DOHH2 (cell line): Measurements from ENCODE around the gene RRBP1.

ENCODE experiments used
- H3F3A ChIP-seq: fragments of 200-600 bp; sonication (generic), shearing (Covaris generic); 2 replicates; pipeline ENCODE4 v1.6.0; 2016; ENCODE audit warnings: antibody characterized with exemption, mild to moderate bottlenecking; ENCODE audit not compliant: control insufficient read depth, insufficient read depth
- H3K27ac ChIP-seq: fragments of 200-600 bp; sonication (generic); 2 replicates; pipeline ENCODE4 v1.5.1; 2014; ENCODE audit warnings: low read depth, mild to moderate bottlenecking, low read length, moderate library complexity
- H3K27me3 ChIP-seq: fragments of 200-600 bp; sonication (generic); 2 replicates; pipeline ENCODE4 v1.6.1; 2014; ENCODE audit warnings: mild to moderate bottlenecking, low read length, mixed read lengths; ENCODE audit not compliant: control insufficient read depth
- H3K36me3 ChIP-seq: fragments of 200-600 bp; sonication (generic); 2 replicates; pipeline ENCODE4 v1.6.1; 2014; ENCODE audit warnings: mild to moderate bottlenecking, low read length, moderate library complexity, mixed read lengths; ENCODE audit not compliant: control insufficient read depth
- H3K4me1 ChIP-seq: fragments of 200-600 bp; sonication (generic); 2 replicates; pipeline ENCODE4 v1.6.1; 2014; ENCODE audit warnings: mild to moderate bottlenecking, low read length, mixed read lengths; ENCODE audit not compliant: control insufficient read depth
- H3K4me2 ChIP-seq: fragments of 200-600 bp; sonication (generic); 2 replicates; pipeline ENCODE4 v1.6.0; 2014; ENCODE audit warnings: mild to moderate bottlenecking, low read length, moderate library complexity
- H3K4me3 ChIP-seq: fragments of 200-600 bp; sonication (generic); 2 replicates; pipeline ENCODE4 v1.5.1; 2014; ENCODE audit warnings: mild to moderate bottlenecking, low read length, mixed read lengths
- H3K79me2 ChIP-seq: fragments of 200-600 bp; sonication (generic); 2 replicates; pipeline ENCODE4 v1.6.1; 2014; ENCODE audit warnings: mild to moderate bottlenecking, low read length, mixed read lengths; ENCODE audit not compliant: control insufficient read depth
- H3K9me2 ChIP-seq: fragments of 200-600 bp; sonication (generic); replicated peaks from 2 replicates; pipeline ENCODE4 v1.6.1; 2014; ENCODE audit warnings: mild to moderate bottlenecking, low read length, mixed read lengths; ENCODE audit not compliant: control insufficient read depth
- H3K9me3 ChIP-seq: fragments of 200-600 bp; sonication (generic); 2 replicates; pipeline ENCODE4 v1.6.1; 2014; ENCODE audit warnings: antibody characterized with exemption, low read length, mixed read lengths; ENCODE audit not compliant: control insufficient read depth, insufficient read depth
- H4K20me1 ChIP-seq: fragments of 200-600 bp; sonication (generic); 2 replicates; pipeline ENCODE4 v1.6.0; 2014; ENCODE audit warnings: low read depth, mild to moderate bottlenecking, antibody characterized with exemption, low read length, moderate library complexity; ENCODE audit not compliant: control insufficient read depth, insufficient read depth
- EZH2phosphoT487 ChIP-seq: fragments of 200-600 bp; sonication (generic); IDR thresholded peaks from 2 replicates; pipeline ENCODE4 v1.6.1; 2017; ENCODE audit warnings: borderline replicate concordance, mild to moderate bottlenecking, antibody characterized with exemption, low read length, moderate library complexity, mixed read lengths
- TF ChIP-seq, protein P1 (sequence below): fragments of 200-600 bp; sonication (generic); IDR thresholded peaks from one replicate; pipeline ENCODE4 v1.5.1; 2014; ENCODE audit warnings: antibody characterized with exemption, mild to moderate bottlenecking, low read depth, low read length; ENCODE audit not compliant: poor library complexity, severe bottlenecking

Gene RRBP1

DNA sequence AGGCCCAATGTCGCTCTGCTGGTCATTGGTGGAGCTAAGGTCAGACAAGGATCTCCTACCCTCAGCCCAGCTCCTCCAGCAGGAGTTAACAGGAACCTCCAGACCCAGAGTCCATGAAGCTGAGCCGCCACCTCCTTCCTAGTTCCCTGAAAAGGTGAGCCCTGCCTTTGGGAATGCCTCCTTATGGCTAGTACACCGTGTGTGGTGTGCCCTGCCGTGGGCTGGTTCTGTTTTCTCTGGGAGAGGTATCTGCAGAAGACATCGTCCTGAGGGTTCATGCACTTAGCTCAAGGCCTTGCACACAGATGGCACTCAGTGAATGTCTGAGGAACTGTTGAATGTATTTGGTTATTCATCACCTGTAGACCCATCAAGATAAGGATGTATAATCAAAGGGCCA, 33.0 kb upstream of the RRBP1 start:
- Histone ChIP-seq H3K79me2 (no peaks in the 10 kb centered on the region), H3K9me2 (no peaks in the 10 kb centered on the region), H3K9me3 (no peaks in the 10 kb centered on the region), H3K4me2 (no peak overlapping the region), H3F3A (no peaks in the 10 kb centered on the region), H4K20me1 (no peaks in the 10 kb centered on the region), H3K4me3 (no peak overlapping the region), H3K36me3 (no peaks in the 10 kb centered on the region), H3K4me1 (no peaks in the 10 kb centered on the region), H3K27ac (no peak overlapping the region), H3K27me3 (peaks cover 15% of the 10 kb centered on the region)
- TF ChIP-seq, protein P1, sequence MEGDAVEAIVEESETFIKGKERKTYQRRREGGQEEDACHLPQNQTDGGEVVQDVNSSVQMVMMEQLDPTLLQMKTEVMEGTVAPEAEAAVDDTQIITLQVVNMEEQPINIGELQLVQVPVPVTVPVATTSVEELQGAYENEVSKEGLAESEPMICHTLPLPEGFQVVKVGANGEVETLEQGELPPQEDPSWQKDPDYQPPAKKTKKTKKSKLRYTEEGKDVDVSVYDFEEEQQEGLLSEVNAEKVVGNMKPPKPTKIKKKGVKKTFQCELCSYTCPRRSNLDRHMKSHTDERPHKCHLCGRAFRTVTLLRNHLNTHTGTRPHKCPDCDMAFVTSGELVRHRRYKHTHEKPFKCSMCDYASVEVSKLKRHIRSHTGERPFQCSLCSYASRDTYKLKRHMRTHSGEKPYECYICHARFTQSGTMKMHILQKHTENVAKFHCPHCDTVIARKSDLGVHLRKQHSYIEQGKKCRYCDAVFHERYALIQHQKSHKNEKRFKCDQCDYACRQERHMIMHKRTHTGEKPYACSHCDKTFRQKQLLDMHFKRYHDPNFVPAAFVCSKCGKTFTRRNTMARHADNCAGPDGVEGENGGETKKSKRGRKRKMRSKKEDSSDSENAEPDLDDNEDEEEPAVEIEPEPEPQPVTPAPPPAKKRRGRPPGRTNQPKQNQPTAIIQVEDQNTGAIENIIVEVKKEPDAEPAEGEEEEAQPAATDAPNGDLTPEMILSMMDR: no peak

DNA sequence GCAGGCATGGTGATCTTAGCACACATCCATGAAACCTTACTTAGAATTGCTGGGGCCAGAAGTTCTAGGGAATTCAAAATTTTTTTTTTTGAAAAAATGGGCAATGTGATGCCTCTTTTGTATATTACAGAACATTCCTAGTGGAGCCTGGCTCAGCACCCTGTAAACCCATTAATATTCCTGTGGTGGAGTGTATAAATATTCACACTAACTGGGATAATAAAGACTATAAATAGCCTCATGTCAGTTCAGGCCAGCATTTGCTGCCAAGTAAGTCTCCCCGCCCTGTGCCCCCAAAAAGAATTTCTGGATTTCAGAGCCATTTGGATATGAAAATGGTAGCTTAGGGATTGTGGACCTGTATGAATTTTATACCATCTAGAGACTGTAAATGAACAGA, 32.6 kb upstream of the RRBP1 start:
- Histone ChIP-seq H3K9me2 (no peaks in the 10 kb centered on the region), H3K4me1 (no peaks in the 10 kb centered on the region), H3K9me3 (no peaks in the 10 kb centered on the region), H4K20me1 (no peaks in the 10 kb centered on the region), H3K79me2 (no peaks in the 10 kb centered on the region), H3F3A (no peaks in the 10 kb centered on the region), H3K4me3 (no peak overlapping the region), H3K27me3 (peaks cover 15% of the 10 kb centered on the region), H3K4me2 (no peak overlapping the region), H3K27ac (no peak overlapping the region), H3K36me3 (no peaks in the 10 kb centered on the region)
- TF ChIP-seq, protein P1: no peak
- no peak for TF ChIP-seq EZH2phosphoT487

DNA sequence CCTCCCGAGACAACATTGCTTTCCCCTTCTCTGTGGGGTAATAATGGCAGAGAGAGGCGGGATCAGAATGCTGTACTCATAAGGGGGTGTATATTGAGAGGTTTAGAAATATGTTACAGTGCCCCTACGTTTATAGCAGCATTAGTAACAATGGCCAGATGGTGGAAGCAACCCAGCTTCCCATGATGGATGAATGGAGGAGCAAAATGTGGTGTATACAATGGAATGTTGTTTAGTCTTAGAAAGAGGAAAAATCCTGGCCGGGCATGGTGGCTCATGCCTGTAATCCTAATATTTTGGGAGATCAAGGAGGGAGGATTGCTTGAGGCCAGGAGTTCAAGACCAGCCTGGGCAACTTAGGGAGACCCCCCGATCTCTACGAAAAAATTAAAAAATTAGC, 30.7 kb upstream of the RRBP1 start:
- Histone ChIP-seq H3K9me3 (no peaks in the 10 kb centered on the region), H3K4me1 (no peaks in the 10 kb centered on the region), H3F3A (no peaks in the 10 kb centered on the region), H3K27me3 (peaks cover 13% of the 10 kb centered on the region), H4K20me1 (no peaks in the 10 kb centered on the region), H3K36me3 (no peaks in the 10 kb centered on the region), H3K9me2 (no peaks in the 10 kb centered on the region), H3K4me3 (no peak overlapping the region), H3K4me2 (no peak overlapping the region), H3K27ac (no peak overlapping the region), H3K79me2 (no peaks in the 10 kb centered on the region)
- no peak for TF ChIP-seq EZH2phosphoT487
- TF ChIP-seq, protein P1: no peak

DNA sequence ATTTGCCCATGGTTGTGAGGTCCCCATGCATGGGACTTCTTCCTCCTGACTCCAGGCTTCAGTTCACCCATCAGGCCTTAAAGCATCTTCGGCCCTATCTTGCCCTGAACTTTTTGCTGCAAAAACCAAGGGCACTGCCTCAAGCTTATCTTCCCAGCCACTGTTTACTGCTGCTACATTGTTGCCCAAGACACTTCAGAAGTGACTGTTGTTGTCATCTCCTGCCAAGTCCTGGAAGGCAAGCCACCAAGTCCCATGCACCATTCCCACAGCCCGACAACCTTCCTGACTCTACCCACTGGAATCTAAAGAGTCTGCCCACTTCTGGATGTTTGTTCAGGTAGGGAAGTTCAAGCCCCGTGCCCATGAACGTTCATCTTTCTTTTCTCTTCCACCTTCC, 30.2 kb upstream of the RRBP1 start:
- no peak for TF ChIP-seq EZH2phosphoT487
- TF ChIP-seq, protein P1: no peak
- Histone ChIP-seq H3K36me3 (no peaks in the 10 kb centered on the region), H4K20me1 (no peaks in the 10 kb centered on the region), H3K9me3 (no peaks in the 10 kb centered on the region), H3F3A (no peaks in the 10 kb centered on the region), H3K27ac (no peak overlapping the region), H3K4me2 (no peak overlapping the region), H3K9me2 (no peaks in the 10 kb centered on the region), H3K79me2 (no peaks in the 10 kb centered on the region), H3K4me3 (no peak overlapping the region), H3K4me1 (no peaks in the 10 kb centered on the region), H3K27me3 (peaks cover 9% of the 10 kb centered on the region)
